Stimulated activated CD4-positive, alpha-beta T cell treated with anti-CD3 and anti-CD28 coated beads, Interleukin-1b, Interleukin-23, amount 100 ng/mL, for 4 hours (primary cell): ENCODE measurements around the gene EFR3B.

Experiments
- DNase-seq, 2 donors: peaks; one replicate each; pipeline ENCODE4 v3.0.0-alpha.2; 2020; ENCODE audit warnings: low read depth in 2 of 2

EFR3B gene

GRCh38 chr2:25187729-25188350 is 146.0 kb downstream of the EFR3B start:
- DNase-seq = no peak

- DNase-seq = no peak
Observed at GRCh38 chr2:25188405-25188804, 146.5 kb downstream of the EFR3B start.

- no peak for DNase-seq
Observed at GRCh38 chr2:25190536-25190935, 148.7 kb downstream of the EFR3B start.

GRCh38 chr2:25194576-25195122 is 152.8 kb downstream of the EFR3B start:
- DNase-seq = no peak

GRCh38 chr2:25197336-25198208 is 155.7 kb downstream of the EFR3B start:
- DNase-seq = no peak

GRCh38 chr2:25198209-25198525 is 156.3 kb downstream of the EFR3B start:
- no peak for DNase-seq

GRCh38 chr2:25198576-25198975 is 156.7 kb downstream of the EFR3B start:
- no peak for DNase-seq

- no peak for DNase-seq
Observed at GRCh38 chr2:25201265-25201664, 159.4 kb downstream of the EFR3B start.

- no peak for DNase-seq
Observed at GRCh38 chr2:25201794-25202193, 159.9 kb downstream of the EFR3B start.

GRCh38 chr2:25202275-25202674 is 160.4 kb downstream of the EFR3B start:
- no peak for DNase-seq

GRCh38 chr2:25204190-25204838 is 162.4 kb downstream of the EFR3B start:
- DNase-seq = no peak

GRCh38 chr2:25207078-25207545 is 165.2 kb downstream of the EFR3B start:
- DNase-seq = no peak
